Non-pigmented ciliary epithelial cell (primary cell): ENCODE measurements around the gene BOD1.
"Not testable (repeated sequence)": the region's sequence is repeated elsewhere in the genome, so short reads cannot be mapped to it uniquely, and the experiment has no call there.

Experiments used
- DNase-seq: peaks from one replicate; pipeline ENCODE4 v3.0.0-alpha.2; 2010; ENCODE audit warnings: low read depth

The BOD1 gene

GRCh38 chr5:173615884-173616576, 420 bp downstream of the BOD1 start:
- no peak for DNase-seq

- DNase-seq = no peak
Observed at GRCh38 chr5:173614591-173614990, 1.9 kb downstream of the BOD1 start.

DNA sequence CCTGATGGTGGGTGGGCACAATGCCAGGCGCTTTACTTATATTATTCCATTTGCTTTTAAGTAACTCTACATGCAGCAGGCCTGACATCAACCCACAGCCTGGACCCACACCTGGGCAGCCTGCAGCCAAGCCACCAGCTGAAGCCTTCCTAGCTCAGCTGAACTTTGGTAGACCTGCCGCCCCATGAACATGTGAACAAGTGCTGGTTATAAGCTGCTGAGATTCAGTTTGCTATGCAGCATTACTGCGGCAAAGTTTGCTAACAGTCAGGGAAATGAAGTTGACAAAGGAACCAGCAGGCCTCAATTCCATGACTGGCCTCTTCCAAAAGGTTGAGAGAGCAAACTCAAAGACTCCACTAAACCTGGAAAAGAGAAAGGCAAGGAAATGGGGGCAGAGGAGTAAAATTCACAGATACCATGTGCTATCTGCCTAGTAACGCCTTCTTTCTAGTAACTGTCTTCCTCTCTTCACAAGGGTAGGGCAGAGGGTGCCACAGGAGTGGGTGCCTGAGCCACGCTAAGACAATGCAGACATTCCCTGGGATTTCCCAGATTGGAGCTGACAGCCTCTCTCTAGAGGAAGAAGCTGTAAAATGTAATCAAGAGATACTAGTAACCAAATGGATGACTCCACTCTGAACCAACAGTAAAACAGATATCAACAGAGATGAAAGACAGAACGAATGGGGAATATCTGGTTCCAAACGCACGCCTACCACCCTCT, 2.9 kb downstream of the BOD1 start:
- no peak for DNase-seq

DNA sequence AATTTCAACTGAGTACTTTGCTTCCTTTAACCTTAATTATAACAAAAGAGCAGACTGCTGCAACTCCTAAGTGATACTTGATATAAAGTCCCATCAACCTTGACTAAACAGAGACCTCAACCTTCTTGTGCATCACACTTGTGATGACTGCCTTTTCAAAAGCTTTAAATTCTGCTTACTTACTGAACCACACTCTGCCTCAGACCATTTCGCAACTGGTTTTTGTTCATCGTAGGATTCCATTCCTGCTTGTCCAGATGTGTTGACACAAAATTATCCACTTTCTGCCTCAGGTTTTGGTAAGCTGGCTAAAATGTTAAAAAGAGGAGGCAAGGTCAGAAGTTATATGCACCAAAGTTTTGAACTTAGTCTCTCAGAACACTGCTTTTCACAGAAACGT, 3.5 kb downstream of the BOD1 start:
- no peak for DNase-seq

DNA sequence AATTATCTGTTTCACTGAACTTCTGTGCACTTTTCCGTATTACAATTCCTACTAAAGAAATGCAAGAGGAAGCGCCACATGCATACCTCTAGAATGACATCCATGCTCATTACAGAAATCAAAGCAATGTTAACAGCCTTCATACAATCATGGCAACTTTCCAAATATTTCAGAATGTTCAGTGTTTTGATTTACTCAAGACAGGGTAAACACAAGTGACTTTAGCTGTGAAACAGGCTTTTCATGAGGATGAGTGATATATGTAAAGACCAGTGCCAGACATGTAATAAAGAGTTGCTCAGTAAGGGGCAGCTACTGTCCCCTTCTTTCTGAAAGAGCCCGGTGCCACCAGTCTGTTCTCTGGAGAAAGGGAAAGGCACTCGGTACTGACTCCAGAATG, 4.7 kb downstream of the BOD1 start:
- DNase-seq = no peak

DNA sequence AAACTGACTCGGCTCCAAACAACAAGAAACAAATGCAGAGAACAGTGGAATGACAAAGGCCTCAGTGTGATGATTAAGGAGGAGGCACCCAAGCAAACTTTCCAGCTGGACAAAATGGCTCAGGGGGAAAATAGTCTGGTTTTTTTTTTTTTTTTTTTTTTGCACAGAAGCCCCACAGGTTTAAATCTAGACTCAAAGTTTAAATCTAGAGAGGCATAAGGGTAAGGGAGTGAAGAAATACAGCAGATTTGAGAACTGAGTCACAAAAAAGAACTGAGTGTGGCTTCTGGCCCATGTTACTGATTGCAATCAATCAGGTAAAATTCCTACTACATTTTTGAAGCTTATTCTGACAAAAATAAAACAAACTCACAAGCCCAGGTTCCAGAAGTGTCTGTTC, 12.3 kb downstream of the BOD1 start:
- DNase-seq = no peak

DNA sequence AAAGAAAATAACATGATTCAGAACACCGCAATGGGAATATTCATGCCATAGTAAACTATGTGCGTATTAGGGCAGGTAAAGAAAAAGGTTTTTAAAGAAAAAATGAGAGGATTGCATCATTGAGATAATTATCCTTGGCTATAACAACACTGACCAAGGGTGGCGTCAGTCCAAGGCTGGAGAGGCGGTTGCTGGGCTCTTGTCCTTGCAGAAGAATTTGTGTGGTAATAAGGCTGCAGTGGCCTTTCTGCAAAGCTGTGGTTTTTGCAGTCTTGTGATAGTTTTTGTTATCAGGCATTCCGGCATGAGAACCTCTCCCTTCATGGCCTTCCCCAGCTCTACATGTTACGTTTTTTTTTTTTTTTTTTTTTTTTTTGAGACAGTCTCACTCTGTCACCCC, 14.0 kb downstream of the BOD1 start:
- DNase-seq = no peak

GRCh38 chr5:173598686-173599085, 17.8 kb downstream of the BOD1 start:
- DNase-seq = no peak

GRCh38 chr5:173597304-173597703, 19.1 kb downstream of the BOD1 start:
- no peak for DNase-seq

DNA sequence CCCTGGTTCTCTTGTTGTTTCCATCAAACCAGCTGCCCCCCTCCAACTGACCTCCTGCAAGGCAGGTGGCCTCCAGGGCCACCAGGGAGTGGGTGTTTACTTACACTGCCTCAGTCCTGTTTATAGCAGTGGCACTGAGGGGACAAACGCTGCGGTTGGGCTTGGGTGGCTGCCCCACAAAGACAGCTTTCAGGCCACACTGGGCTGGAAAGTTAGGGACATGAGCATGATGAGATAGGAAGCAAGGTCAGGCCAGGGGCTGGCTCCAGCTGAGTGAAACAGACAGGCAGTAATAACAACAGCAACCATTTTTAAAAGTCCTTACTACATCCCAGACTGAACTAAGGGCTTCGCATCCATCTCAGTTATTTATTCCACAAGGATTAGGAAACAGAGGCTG, 20.6 kb downstream of the BOD1 start:
- DNase-seq = no peak

- no peak for DNase-seq
Observed at GRCh38 chr5:173594061-173594460, 22.4 kb downstream of the BOD1 start.

DNA sequence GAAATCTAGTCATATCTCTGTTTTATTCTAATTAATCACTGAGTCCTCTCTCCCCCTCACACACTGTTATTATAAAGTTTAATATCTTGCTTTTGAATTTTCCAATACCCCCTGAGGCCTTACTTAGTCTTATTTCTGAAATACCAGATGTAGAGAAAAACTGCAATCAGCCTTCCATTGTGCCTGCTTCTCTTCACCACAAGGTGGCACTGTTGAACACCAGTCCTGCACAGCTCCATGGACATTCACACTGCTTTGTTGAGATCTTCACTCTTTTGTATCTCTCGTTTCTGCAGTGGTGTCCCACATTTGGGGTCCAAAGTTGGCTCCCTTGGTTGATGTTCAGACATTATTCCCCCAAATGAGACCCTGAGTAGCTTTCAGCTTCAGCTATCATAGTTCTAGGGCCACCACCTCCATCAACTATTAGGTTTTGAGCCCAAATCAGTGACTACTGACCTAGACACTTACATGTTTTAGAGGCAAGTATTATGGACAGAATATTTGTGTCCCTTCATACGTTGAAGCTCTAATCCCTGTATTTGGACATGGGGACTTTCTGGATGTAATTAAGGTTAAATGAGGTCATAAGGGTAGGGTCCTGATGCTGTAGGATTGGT, 24.3 kb downstream of the BOD1 start:
- DNase-seq = no peak

GRCh38 chr5:173591056-173591514, 25.4 kb downstream of the BOD1 start:
- no peak for DNase-seq

GRCh38 chr5:173590436-173591055, 25.9 kb downstream of the BOD1 start:
- no peak for DNase-seq

GRCh38 chr5:173586133-173586532, 30.3 kb downstream of the BOD1 start:
- not testable (repeated sequence) for DNase-seq

GRCh38 chr5:173583346-173583745, 33.1 kb downstream of the BOD1 start:
- no peak for DNase-seq

DNA sequence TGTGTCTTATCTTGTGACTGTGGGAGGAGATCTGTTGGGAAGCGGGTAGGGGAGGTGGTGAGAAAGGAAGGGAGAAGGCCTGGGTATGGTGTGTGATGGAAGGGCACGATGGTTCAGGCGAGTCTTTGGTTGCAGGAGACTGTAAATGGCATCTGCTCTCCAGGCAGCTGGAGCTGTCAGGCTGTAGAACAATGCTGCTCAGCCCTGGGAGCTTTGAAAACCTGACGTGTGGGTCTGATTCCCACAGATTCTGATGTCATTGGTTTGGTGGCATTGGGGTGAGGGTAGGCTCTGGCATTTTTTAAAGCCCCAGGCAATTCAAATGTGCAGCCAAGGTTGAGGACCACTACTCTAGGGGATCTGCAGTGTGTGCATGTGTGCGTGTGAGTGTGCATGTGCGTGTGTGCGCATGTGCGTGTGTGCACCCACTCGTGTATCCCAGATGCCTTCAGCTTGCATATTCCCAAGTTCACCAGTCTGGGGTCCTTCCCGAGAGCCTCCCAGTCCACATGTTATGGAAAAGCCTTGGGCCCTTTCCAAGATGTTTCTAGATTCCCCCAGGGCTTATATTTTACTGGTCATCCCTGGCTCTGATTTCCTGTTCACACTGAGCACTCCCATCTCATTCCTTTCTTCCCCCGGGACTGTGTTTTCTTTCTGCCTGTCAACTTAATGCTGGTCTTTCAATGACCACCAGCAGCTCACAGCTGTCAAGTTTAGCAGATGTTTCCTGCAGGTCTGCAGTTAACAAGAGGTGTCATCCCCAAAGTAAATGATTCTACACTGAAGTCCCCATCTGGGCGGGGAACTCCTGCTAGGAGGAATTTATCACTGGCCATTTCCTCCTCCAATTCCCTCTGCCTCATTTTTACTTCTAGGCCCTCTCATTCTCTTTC, 34.0 kb downstream of the BOD1 start:
- DNase-seq = no peak

- DNase-seq = no peak
Observed at GRCh38 chr5:173581408-173582215, 34.8 kb downstream of the BOD1 start.

GRCh38 chr5:173578947-173579615, 37.4 kb downstream of the BOD1 start:
- DNase-seq = no peak

DNA sequence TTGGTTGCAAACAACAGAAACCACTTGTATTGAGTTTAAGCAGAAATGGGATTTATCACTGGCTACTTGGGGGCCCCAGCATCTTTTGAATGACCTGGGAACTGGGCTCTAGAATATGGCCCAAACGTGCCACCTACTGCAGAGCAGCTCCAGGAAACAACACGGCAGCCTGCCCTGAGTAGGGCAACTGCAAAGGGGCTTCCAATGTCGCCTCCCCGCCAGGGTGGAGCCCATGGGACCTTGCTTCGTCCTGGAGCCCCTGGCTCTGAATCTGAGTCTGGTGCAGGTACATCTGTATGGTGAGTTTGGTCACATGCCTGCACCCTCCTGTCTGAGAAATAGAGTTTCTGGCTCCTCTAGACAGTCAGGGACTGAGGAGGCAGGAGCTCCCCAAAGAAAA, 38.6 kb downstream of the BOD1 start:
- DNase-seq = no peak
